ENCODE results near the gene ACSL3. TPM values are rescaled to one million over a fixed set of nuclear protein-coding genes. Genes with fewer than 3 reads are reported as not detected.

Gene ACSL3
- total RNA-seq, 2 experiments from 2014 or later, result 37.6 to 43.0 TPM

- no peak for DNase-seq
- ChIA-PET POLR2A (no interaction called here), CTCF (interaction anchor here (0.9 kb wide), 1 partner anchor 143 kb away, joined by 3 read pairs; no protein-coding TSS in a partner anchor)
- Mint-ChIP-seq H3K9me3 (no peaks in the 10 kb centered on the region), H3K36me3 (ENCODE audit: low read depth) (peaks cover 2% of the 10 kb centered on the region), H3K27me3 (no peaks in the 10 kb centered on the region), H3K4me1 (peaks cover 8% of the 10 kb centered on the region), H3K27ac (no peak overlapping the region), H3K4me3 (no peak overlapping the region)
These were observed 16.9 kb downstream of the ACSL3 start for GRCh38 chr2:222877556-222878300.

DNA sequence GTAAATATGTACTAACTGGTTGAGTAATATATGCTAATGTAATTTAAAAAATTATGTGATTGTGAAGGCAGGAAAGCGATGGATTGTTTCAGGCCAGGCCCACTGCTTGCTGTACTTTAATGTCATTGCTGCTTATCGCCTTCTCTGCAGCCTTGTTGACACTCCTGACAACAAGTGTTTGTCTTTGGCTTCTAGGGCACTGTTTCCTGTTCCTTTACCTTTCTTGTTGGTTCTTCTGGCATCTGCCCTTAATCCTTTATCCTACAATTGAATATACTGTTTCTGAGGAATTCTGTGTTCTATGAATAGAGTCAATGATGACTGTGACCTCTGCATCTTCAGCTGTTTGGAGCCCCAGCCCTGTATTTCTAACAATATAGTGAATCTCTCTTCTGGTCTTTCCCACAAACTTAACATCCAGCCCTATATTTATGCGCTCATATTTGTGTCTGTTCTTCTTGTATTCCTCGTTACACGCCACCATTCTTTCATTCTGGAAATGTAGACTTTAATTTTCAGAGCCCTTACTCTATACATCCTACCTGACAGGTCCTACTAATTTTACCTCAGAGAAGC lies 17.6 kb downstream of the ACSL3 start:
- no peak overlapping the region for H3K4me3 Mint-ChIP-seq
- H3K36me3 Mint-ChIP-seq (ENCODE audit: low read depth), result peaks cover 2% of the 10 kb centered on the region

DNA sequence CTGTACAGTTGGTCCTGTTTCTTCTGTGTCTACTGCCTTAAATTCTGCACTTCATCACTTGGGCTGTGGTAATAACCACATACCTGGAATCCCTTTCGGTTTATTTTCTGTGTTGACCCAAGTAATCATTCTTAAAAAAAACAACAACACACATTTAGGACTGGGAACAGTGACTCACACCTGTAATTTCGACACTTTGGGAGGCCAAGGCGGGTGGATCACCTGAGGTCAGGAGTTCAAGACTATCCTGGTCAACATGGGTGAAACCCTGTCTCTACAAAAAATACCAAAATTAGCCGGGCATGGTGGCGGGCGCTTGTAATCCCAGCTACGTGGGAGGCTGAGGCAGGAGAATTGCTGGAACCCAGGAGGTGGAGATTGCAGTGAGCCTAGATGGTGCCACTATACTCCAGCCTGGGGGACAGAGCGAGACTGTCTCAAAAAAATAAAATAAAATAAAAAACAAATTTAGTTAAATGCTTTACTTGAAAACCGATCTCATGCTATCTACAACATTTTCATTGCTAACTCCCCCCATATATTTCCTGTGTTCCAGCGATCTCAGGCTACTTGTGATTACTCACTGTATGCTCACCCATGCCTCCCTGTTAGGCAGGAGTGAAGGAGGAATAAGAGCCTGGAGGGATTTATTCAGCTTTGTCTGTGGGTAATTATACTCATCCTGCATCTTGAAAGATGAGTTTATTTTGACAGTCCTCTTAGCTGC lies 18.2 kb downstream of the ACSL3 start:
- Mint-ChIP-seq H3K4me3 (no peak overlapping the region), H3K27me3 (no peaks in the 10 kb centered on the region), H3K9me3 (no peaks in the 10 kb centered on the region), H3K27ac (no peak overlapping the region), H3K4me1 (peaks cover 8% of the 10 kb centered on the region), H3K36me3 (ENCODE audit: low read depth) (peaks cover 2% of the 10 kb centered on the region)
- POLR2A ChIA-PET, result no interaction called here
- DNase-seq, result no peak
- CTCF ChIA-PET, result no interaction called here

More for the DNA sequence above, 17.6 kb downstream of the ACSL3 start:
- no peaks in the 10 kb centered on the region for H3K27me3 Mint-ChIP-seq
- H3K27ac Mint-ChIP-seq, result no peak overlapping the region
- POLR2A ChIA-PET, result no interaction called here
- CTCF ChIA-PET, result no interaction called here
- no peaks in the 10 kb centered on the region for H3K9me3 Mint-ChIP-seq
- peaks cover 8% of the 10 kb centered on the region for H3K4me1 Mint-ChIP-seq
- DNase-seq, result no peak

- CTCF ChIA-PET, result no interaction called here
- Mint-ChIP-seq H3K9me3 (no peaks in the 10 kb centered on the region), H3K27me3 (no peaks in the 10 kb centered on the region), H3K36me3 (ENCODE audit: low read depth) (peaks cover 2% of the 10 kb centered on the region), H3K4me1 (peaks cover 8% of the 10 kb centered on the region), H3K4me3 (no peak overlapping the region), H3K27ac (no peak overlapping the region)
- no peak for DNase-seq
- POLR2A ChIA-PET, result no interaction called here
These were observed 18.7 kb downstream of the ACSL3 start for GRCh38 chr2:222879604-222879933.

DNA sequence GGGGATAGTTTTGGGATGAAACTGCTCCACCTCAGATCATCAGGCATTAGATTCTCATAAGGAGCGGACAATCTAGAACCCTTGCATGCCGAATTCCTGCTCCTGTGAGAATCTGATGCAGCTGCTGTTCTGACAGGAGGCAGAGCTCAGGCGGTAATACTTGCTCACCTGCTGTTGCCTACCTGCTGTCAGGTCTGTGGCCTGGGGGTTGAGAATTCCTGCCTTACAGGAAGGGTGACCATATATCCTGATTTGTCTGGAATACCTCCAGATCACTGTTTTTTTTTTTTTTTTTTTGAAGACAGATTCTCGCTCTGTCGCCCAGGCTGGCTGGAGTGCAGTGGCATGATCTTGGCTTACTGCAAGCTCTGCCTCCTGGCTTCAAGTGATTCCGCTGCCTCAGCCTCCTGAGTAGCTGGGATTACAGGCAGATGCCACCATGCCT lies 21.7 kb downstream of the ACSL3 start:
- DNase-seq, result no peak
- Mint-ChIP-seq H3K27me3 (no peaks in the 10 kb centered on the region), H3K9me3 (no peaks in the 10 kb centered on the region), H3K4me1 (peaks cover 8% of the 10 kb centered on the region), H3K36me3 (ENCODE audit: low read depth) (no peaks in the 10 kb centered on the region), H3K4me3 (no peak overlapping the region), H3K27ac (no peak overlapping the region)
- ChIA-PET CTCF (no interaction called here), POLR2A (no interaction called here)

- Mint-ChIP-seq H3K4me1 (peaks cover 6% of the 10 kb centered on the region), H3K9me3 (no peaks in the 10 kb centered on the region), H3K4me3 (no peak overlapping the region), H3K36me3 (ENCODE audit: low read depth) (no peaks in the 10 kb centered on the region), H3K27me3 (no peaks in the 10 kb centered on the region), H3K27ac (no peak overlapping the region)
- DNase-seq, result no peak
- POLR2A ChIA-PET, result no interaction called here
- CTCF ChIA-PET, result no interaction called here
These were observed 22.6 kb downstream of the ACSL3 start for GRCh38 chr2:222883420-222883819.

- CTCF ChIA-PET, result no interaction called here
- DNase-seq, result no peak
- no peak overlapping the region for H3K27ac Mint-ChIP-seq
- peaks cover 2% of the 10 kb centered on the region for H3K4me1 Mint-ChIP-seq
- POLR2A ChIA-PET, result no interaction called here
- no peaks in the 10 kb centered on the region for H3K27me3 Mint-ChIP-seq
- H3K4me3 Mint-ChIP-seq, result no peak overlapping the region
- no peaks in the 10 kb centered on the region for H3K36me3 Mint-ChIP-seq (ENCODE audit: low read depth)
- no peaks in the 10 kb centered on the region for H3K9me3 Mint-ChIP-seq
These were observed 23.4 kb downstream of the ACSL3 start for GRCh38 chr2:222884114-222884771.

DNA sequence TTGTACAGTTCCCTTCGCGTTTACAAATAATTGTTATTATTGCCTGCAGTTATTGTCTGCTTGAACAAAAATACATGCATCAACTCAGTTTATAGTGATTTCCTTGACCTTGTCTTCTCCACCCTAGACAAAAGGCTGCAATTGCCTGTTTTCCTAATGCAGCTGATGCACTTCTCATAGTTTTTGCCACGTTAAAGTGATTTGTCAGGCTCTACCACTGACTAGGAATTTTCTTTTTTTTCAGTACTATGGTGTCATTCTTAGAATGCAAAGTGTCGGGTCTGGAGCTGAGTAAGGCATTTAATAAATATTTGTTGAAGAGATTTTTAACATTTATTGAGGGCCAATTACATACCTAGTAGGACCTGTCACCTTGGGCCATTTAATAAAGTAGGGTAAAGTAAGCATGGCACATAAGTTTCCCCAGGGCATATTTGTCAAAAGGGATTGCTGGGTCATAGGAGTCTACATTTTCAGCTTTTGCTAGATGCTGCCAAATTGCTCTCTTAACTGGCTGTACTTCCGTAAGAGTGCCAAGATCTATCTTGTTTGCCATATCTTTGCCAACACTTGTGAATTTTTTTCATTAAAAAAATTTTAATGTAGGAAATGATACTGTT lies 24.1 kb downstream of the ACSL3 start:
- H3K4me1 Mint-ChIP-seq, result no peaks in the 10 kb centered on the region
- no peaks in the 10 kb centered on the region for H3K36me3 Mint-ChIP-seq (ENCODE audit: low read depth)

GRCh38 chr2:222887124-222887523 lies 26.3 kb downstream of the ACSL3 start:
- no peaks in the 10 kb centered on the region for H3K27me3 Mint-ChIP-seq
- no peaks in the 10 kb centered on the region for H3K4me1 Mint-ChIP-seq
- no peak for DNase-seq
- H3K9me3 Mint-ChIP-seq, result no peaks in the 10 kb centered on the region
- no peak overlapping the region for H3K27ac Mint-ChIP-seq
- ChIA-PET CTCF (no interaction called here), POLR2A (no interaction called here)
- no peak overlapping the region for H3K4me3 Mint-ChIP-seq
- no peaks in the 10 kb centered on the region for H3K36me3 Mint-ChIP-seq (ENCODE audit: low read depth)

More for the DNA sequence above, 24.1 kb downstream of the ACSL3 start:
- POLR2A ChIA-PET, result no interaction called here
- Mint-ChIP-seq H3K27me3 (no peaks in the 10 kb centered on the region), H3K27ac (no peak overlapping the region), H3K4me3 (no peak overlapping the region), H3K9me3 (no peaks in the 10 kb centered on the region)
- CTCF ChIA-PET, result no interaction called here
- DNase-seq, result no peak

GRCh38 chr2:222888716-222889115 lies 27.9 kb downstream of the ACSL3 start:
- H3K27me3 Mint-ChIP-seq, result no peaks in the 10 kb centered on the region
- DNase-seq, result no peak
- H3K27ac Mint-ChIP-seq, result no peak overlapping the region
- ChIA-PET POLR2A (no interaction called here), CTCF (interaction anchor here (0.9 kb wide), 1 partner anchor 21 kb away, joined by 3 read pairs; no protein-coding TSS in a partner anchor)
- no peaks in the 10 kb centered on the region for H3K9me3 Mint-ChIP-seq
- H3K4me3 Mint-ChIP-seq, result no peak overlapping the region
- no peaks in the 10 kb centered on the region for H3K36me3 Mint-ChIP-seq (ENCODE audit: low read depth)
- H3K4me1 Mint-ChIP-seq, result no peaks in the 10 kb centered on the region

GRCh38 chr2:222891890-222892289 lies 31.1 kb downstream of the ACSL3 start:
- CTCF ChIA-PET, result no interaction called here
- Mint-ChIP-seq H3K9me3 (no peaks in the 10 kb centered on the region), H3K27me3 (no peaks in the 10 kb centered on the region), H3K4me1 (peaks cover 1% of the 10 kb centered on the region), H3K4me3 (no peak overlapping the region), H3K27ac (no peak overlapping the region), H3K36me3 (ENCODE audit: low read depth) (no peaks in the 10 kb centered on the region)
- POLR2A ChIA-PET, result no interaction called here
- no peak for DNase-seq

- no peaks in the 10 kb centered on the region for H3K36me3 Mint-ChIP-seq (ENCODE audit: low read depth)
- no peak for DNase-seq
- POLR2A ChIA-PET, result no interaction called here
- CTCF ChIA-PET, result no interaction called here
- H3K27me3 Mint-ChIP-seq, result no peaks in the 10 kb centered on the region
- no peak overlapping the region for H3K4me3 Mint-ChIP-seq
- H3K27ac Mint-ChIP-seq, result no peak overlapping the region
- H3K9me3 Mint-ChIP-seq, result no peaks in the 10 kb centered on the region
- H3K4me1 Mint-ChIP-seq, result peaks cover 1% of the 10 kb centered on the region
These were observed 31.5 kb downstream of the ACSL3 start for GRCh38 chr2:222892321-222892720.

DNA sequence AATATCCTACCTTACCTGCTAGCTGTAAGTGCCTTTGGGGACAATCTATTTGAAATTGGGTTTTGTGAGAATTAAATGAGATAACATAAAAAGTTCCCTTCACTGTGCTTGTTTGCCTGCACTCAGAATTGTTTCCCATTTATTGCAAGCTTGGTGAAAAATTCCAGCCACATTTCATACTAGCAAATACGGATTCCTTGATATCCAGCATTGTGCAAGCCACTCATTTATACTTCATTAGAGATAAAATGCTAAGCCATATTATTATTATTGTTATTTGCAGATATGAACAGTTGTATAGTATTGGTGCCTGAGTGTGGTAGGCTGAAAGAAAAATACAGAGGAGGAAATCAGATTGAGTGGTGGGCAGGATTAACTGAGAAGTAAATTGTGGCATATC lies 31.9 kb downstream of the ACSL3 start:
- H3K4me3 Mint-ChIP-seq, result no peak overlapping the region
- H3K4me1 Mint-ChIP-seq, result peaks cover 1% of the 10 kb centered on the region

More for the DNA sequence above, 31.9 kb downstream of the ACSL3 start:
- Mint-ChIP-seq H3K9me3 (no peaks in the 10 kb centered on the region), H3K27ac (no peak overlapping the region), H3K27me3 (no peaks in the 10 kb centered on the region), H3K36me3 (ENCODE audit: low read depth) (no peaks in the 10 kb centered on the region)
- ChIA-PET POLR2A (no interaction called here), CTCF (no interaction called here)
- DNase-seq, result no peak

Data from activated CD4-positive, alpha-beta T cell treated with anti-CD3 and anti-CD28 coated beads, Interleukin-2, amount 10 ng/mL, durations not matched to agents 7 days and 5 days (primary cell).